Testis (tissue), 2 donors: ENCODE results near the gene OR52M1.

Source experiments
- POLR2A ChIP-seq: fragments of 450-650 bp; IDR thresholded peaks from one replicate; pipeline ENCODE4 v1.6.1; 2017; ENCODE audit warnings: antibody characterized with exemption, mild to moderate bottlenecking, moderate library complexity
- TF ChIP-seq, protein P1 (sequence below), 3 experiments: fragments of 450-650 bp in 2 of 3; fragments of 200-600 bp in 1 of 3; sonication (generic) in 1 of 3; IDR thresholded peaks; one replicate each; pipeline ENCODE4 v1.5.1; 2016 to 2019; ENCODE audit warnings: antibody characterized with exemption in 3 of 3, mild to moderate bottlenecking in 2 of 3, moderate library complexity in 1 of 3

DNA sequence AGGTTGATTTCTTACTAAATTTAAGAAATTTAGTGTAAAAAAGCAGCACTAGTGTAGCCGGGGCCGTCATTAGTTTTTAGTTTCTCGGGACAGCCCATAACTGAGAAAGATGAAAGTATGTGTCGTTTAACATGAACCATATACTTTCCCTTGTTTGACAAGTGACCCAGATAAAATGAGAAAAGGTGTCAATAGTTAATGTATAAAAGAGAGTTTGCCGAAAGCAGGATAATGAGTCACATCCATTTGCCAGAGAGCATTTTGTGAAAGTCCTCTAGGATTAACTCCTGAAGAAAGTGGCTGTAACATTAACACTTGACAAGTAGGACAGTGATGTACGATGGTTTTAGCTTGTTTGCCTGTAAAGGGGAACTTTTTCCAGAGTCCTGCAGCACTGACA lies 49.0 kb upstream of the OR52M1 start:
- TF ChIP-seq, protein P1, sequence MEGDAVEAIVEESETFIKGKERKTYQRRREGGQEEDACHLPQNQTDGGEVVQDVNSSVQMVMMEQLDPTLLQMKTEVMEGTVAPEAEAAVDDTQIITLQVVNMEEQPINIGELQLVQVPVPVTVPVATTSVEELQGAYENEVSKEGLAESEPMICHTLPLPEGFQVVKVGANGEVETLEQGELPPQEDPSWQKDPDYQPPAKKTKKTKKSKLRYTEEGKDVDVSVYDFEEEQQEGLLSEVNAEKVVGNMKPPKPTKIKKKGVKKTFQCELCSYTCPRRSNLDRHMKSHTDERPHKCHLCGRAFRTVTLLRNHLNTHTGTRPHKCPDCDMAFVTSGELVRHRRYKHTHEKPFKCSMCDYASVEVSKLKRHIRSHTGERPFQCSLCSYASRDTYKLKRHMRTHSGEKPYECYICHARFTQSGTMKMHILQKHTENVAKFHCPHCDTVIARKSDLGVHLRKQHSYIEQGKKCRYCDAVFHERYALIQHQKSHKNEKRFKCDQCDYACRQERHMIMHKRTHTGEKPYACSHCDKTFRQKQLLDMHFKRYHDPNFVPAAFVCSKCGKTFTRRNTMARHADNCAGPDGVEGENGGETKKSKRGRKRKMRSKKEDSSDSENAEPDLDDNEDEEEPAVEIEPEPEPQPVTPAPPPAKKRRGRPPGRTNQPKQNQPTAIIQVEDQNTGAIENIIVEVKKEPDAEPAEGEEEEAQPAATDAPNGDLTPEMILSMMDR (IDR thresholded peaks at IDR 0.05), result no peak
- no peak for TF ChIP-seq POLR2A
